Globus pallidus (tissue), 1 donor: ENCODE results near the gene P3H1.
"Not testable (repeated sequence)": the region's sequence is repeated elsewhere in the genome, so short reads cannot be mapped to it uniquely, and the experiment has no call there.

Experiments
- DNase-seq: peaks from one replicate; pipeline ENCODE4 v3.0.0-alpha.2; 2015; ENCODE audit warnings: low spot score

Gene P3H1

DNA sequence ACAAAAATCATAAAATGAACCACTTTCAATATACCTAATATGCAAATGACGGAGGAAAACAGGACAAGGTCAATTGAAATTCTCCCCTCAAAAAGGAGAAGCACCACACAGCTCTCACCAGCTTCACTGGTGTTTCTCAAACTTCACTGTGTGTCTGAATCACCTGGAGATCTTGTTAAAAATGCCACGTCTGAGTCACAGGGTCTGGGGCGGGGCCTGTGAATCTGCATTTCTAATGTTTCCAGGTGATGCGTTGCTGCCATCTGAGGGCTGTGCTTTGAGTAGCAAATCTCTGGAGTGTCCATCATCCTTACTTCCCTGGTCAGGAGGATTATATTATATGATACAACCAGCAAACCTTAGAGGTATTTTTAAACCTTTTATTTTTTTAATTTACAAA lies 35.8 kb downstream of the P3H1 start:
- DNase-seq = no peak

DNA sequence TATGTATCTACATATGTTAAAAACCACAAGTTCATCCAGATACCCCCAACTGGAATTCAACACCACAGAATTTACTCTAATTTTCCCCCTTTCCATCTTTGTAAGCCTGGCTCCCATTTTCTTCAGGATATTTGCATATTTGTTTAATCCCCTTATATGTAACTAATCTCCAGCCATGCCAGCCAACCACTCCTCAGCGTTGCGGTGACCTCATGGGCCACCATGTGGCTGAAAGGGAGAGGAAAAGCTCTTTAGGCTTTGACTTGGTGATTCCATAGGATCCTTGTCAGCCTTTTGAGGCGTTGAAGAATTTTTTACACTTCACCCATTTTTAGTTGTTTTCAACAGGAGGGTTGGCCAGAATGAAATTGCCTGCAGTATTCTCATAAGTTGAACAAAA lies 36.8 kb downstream of the P3H1 start:
- no peak for DNase-seq

- not testable (repeated sequence) for DNase-seq
Measured at GRCh38 chr1:42725820-42726219, 41.0 kb downstream of the P3H1 start.

DNA sequence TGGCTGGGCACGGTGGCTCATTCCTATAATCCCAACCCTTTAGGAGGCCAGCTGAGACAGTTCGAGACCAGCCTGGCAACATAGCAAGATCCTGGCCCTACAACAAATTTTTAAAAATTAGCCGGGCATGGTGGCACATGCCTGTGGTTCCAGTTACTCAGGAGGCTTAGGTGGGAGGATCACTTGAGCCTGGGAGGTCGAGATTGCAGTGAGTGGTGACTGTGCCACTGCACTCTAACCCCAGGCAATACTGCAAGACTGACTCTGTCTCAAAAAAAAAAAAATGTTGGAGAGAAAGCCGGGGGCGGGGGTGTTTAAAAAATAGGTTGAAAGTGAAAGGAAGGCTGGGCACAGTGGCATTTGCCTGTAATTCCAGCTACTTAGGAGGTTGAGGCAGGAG lies 43.3 kb downstream of the P3H1 start:
- no peak for DNase-seq

DNA sequence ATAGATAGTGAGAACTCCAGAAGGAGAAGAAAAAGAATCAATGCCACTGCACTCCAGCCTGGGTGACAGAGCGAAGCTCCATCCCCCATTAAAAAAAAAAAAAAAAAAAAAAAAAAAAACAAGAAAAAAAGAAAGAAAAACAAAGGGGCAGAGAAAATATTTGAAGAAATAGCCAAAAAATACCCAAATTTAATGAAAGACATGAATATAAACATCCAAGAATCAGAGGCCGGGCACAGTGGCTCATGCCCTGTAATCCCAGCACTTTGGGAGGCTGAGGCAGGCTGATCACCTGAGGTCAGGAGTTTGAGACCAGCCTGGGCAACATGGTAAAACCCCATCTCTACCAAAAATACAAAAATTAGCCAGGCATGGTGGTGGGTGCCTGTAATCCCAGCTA lies 44.4 kb downstream of the P3H1 start:
- DNase-seq = not testable (repeated sequence)

DNA sequence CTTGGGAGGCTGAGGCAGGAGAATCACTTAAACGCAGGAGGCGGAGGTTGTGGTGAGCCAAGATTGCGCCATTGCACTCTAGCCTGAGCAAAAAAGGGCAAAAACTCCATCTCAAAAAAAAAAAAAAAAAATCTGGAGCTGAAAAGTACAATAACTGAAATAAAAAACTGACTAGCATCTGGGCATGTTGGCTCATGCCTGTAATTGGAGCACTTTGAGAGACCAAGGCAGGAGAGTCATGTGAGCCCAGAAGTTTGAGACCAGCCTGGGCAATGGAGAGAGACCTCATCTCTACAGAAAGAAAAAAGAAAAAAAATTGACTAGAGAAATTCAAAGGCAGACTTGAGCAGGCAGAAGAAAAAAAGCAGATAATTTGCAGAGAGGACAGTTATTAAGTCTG lies 44.9 kb downstream of the P3H1 start:
- DNase-seq = no peak

GRCh38 chr1:42720868-42721267 lies 46.0 kb downstream of the P3H1 start:
- no peak for DNase-seq

GRCh38 chr1:42714441-42714840 lies 52.4 kb downstream of the P3H1 start:
- not testable (repeated sequence) for DNase-seq

GRCh38 chr1:42713293-42713692 lies 53.5 kb downstream of the P3H1 start:
- DNase-seq = no peak

DNA sequence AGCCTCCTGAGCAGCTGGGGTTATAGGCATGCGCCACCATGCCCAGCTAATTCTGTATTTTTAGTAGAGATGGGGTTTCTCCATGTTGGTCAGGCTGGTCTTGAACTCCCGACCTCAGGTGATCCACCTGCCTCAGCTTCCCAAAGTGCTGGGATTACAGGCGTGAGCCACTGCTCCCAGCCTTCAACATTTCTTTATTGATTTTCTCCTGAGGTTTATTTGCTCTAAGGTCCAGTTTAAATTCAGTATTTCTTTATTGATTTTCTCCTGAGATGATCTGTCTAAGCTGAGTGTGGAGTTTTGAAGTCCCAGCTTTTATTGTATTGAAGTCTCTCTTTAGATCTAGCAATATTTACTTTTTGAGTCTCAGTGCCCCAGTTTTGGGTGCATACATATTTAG lies 54.0 kb downstream of the P3H1 start:
- not testable (repeated sequence) for DNase-seq

DNA sequence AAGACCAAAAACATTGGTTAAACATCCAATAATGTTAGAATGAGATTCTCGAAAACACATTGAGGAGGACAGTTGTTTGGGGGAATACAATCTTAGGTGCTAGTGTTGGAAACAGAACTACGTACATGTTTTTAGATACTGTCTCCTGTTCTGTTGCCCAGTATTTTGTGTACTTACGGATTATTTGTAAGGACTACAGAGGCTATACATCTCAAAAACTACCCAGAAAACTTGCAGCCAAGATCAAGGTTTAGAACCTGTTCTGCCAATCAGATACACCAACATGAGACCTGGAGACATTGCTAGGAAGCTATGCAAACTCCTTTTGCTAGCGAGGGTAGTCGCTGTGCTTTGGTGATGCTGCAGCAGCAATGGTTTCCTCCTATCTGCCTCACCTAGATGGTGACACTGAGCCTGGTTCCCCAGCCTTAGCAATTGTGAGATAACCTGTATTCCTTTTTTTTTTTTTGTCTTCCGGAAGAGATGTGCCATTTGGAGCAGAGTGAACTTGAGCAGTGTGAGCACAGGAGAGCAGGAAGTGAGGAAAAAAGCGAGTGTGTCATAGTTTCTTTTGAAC lies 62.9 kb downstream of the P3H1 start:
- no peak for DNase-seq

- no peak for DNase-seq
Measured at GRCh38 chr1:42700006-42700405, 66.8 kb downstream of the P3H1 start.

DNA sequence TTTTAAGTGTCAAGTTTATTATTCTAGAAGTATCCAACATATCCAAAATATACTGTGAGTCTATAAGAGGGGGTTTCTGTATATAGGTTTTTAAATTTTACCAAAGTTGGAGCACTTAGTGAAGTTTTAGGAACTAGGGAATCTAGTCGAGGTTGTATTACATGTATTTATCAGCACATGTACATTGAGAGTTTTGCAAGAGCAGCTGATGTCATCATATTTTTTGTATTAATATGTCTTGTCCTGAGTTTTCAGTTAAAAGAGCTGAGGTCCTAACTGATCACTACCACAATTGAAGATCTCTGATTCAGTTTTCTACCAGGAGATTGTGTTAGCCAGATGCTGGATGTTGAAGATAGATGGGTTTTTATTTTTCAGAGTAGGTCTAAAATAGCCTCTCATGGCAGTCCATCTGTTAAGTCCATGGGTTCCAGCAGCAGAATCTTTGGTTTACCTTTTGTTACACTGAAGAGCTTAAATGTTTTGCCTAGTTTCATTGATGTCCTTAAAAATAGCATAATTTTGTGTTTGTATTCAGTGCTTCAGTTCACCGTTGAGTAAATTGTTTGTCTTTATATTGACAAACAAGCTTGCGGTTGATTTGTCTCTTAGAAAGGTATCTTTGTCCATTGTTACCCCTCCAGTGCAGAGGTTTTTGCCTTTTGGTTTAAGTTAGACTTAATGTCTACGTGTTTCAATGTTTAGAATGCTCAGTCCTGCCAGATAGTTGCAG lies 68.6 kb downstream of the P3H1 start:
- DNase-seq = no peak
